Body of pancreas (tissue), 4 donors: ENCODE measurements around the gene SRSF6.

Source experiments
- CTCF ChIP-seq, 7 experiments: fragments of 450-650 bp in 4 of 7; fragments of 200-600 bp in 3 of 7; sonication (generic) in 3 of 7; IDR thresholded peaks; one replicate each; pipeline ENCODE4 v1.5.1; 2016 to 2019; ENCODE audit warnings: antibody characterized with exemption in 7 of 7
- POLR2A ChIP-seq, 3 donors: fragments of 450-650 bp; IDR thresholded peaks; one replicate each; pipeline ENCODE4 v1.6.1; 2016; ENCODE audit warnings: antibody characterized with exemption in 3 of 3, mild to moderate bottlenecking in 2 of 3

GRCh38 chr20:43426172-43426571 is 31.5 kb upstream of the SRSF6 start:
- TF ChIP-seq CTCF (IDR thresholded peaks at IDR 0.05) (no peak), POLR2A (IDR thresholded peaks at IDR 0.05) (no peak)
